GM18526 (cell line): ENCODE measurements around the gene PRELID3B.

Experiments
- POLR2A ChIP-seq: IDR thresholded peaks from 3 replicates; pipeline ENCODE4 v1.6.1; 2011; ENCODE audit not compliant: insufficient read length; ENCODE audit errors: extremely low read depth

Gene PRELID3B

DNA sequence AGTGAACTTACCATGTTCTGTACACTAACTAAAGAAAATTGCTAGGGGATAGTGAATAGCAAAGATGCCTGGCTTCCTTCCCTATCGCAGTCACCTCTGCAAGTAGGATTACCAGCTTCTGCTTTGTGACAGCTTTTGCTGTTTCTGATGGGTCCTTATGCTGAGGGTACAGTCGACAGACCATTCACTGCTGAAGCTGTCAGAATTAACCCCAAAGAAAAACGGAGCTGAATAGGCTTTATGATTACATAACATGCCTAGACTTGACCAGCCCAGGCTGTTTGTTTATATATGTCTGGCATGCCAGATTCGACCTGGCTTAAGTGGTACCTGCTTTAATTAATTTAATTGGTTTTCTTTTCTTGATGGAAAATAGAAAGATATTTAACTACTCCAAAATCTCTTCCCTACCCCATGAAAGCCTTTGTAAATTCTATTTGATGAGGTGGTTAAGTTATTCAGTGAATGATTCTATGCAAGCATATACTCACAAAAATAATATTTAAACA is 21.7 kb upstream of the PRELID3B start:
- no peak for TF ChIP-seq POLR2A

DNA sequence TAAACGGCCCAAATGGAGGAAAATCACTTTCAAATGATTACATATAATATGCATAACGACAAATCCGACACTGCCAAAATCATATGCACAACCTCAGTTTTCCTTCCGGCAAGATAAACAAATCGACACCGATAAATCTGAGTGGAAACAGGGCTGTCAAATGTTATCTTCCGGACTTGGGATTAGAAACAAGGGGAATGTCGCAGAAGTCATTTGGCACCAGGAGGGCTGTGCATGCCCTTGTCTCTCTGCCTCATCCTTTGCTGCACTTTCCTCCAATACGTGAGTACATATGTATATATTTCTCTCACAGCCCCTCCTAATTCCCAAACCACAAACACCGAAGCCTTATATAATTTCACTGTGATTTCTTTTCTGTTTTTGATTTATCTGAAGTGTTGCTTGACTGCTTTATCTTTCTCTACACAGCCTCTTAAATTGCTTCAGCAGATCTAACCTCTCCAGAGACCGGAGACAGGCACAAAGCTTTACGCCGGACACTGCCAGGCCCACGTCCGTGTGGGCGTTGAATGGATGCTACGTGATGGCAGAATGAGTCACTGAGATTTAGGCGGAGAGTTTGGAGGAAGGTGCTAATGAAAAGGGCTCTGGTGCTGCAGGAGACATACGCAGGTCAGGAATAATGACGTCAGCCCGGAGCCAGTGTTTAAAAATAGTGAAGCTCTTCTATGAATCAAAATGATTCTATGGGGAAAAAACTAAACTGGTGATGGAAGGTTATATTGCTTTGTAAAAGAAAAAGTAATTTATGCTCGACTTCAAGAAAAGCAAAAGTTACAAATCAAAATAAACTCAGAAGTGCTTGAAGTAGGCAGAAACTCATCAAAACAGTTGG is 21.0 kb upstream of the PRELID3B start:
- no peak for TF ChIP-seq POLR2A

DNA sequence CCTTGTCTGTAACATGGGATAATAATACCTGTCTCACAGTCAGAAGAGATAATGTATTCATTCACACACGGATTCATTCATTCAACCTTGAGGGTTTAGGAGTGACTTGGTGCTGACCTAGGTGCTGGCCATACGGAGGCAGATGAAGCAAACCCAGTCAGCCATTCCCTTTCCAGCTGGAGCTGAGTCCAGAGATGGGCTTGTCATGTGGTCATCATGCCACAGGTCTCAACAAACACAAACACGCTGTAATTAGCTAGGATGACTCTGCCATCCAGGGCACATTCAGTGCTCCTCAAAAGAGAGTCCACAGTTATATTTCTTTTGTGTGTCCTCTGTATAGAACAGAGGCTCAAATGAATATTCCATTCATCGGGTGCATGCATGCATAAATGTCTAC is 19.5 kb upstream of the PRELID3B start:
- no peak for TF ChIP-seq POLR2A

DNA sequence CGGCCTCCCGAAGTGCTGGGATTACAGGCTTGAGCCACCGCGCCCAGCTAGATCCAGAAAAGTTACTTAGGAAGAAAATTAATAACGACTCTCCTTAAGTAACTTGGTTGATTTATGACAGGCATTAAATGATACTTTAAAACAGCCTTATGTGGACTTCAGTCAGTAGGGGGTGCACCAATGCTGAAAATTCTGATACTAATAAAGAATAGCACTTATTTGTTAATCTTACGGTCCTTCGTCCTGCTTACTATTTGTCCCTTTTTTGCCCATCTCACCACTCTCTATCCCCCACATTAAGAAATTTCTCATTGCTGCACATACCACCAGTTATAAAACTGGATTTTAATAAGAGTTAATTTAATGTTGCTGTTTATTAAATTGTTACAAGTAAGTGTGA is 12.7 kb upstream of the PRELID3B start:
- no peak for TF ChIP-seq POLR2A

DNA sequence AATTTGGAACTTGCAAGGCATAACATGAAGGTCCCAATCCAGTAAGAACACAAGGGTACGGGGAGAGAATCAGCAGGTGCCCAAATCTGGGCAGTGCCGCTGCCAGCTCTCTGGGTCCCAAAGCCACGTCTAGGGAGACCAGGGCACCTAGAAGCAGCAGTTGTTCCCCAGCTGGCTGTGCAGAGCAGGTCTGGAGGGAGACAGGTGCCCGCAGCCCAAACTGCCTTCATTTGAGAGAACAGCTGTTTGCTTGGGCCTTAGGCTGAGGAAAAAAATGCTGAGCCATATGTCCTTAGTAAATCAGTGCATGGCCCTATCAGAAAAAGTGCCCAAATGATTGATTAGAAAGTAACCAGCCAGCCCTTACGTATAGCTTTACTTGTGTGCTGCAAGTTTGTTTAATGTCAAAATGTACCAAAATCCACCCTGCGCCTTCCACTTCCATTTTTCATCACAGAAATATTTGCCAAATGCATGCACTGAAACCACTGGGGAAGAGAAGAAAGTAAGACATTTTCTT is 9.1 kb upstream of the PRELID3B start:
- no peak for TF ChIP-seq POLR2A

DNA sequence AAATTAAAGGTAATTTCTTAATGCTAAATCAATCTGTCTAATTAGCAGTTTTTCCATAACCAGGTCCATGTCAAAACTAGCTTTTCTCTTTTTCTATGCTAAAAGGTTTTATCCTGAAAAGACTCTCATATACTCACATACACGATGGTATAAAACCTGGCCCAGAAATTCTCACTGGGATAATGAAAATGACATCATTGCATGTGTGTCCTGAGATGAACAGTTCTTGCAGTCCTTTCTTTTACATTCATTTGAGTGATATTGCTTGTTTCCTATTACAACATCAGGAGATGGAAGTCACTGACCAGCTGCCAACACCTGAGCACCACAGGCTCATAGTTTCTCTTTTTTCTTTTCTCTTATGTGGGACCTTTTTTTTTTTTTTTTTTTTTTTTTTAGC is 7.9 kb upstream of the PRELID3B start:
- TF ChIP-seq POLR2A: no peak

- no peak for TF ChIP-seq POLR2A
These were observed 6.1 kb upstream of the PRELID3B start for GRCh38 chr20:59048681-59049030.

DNA sequence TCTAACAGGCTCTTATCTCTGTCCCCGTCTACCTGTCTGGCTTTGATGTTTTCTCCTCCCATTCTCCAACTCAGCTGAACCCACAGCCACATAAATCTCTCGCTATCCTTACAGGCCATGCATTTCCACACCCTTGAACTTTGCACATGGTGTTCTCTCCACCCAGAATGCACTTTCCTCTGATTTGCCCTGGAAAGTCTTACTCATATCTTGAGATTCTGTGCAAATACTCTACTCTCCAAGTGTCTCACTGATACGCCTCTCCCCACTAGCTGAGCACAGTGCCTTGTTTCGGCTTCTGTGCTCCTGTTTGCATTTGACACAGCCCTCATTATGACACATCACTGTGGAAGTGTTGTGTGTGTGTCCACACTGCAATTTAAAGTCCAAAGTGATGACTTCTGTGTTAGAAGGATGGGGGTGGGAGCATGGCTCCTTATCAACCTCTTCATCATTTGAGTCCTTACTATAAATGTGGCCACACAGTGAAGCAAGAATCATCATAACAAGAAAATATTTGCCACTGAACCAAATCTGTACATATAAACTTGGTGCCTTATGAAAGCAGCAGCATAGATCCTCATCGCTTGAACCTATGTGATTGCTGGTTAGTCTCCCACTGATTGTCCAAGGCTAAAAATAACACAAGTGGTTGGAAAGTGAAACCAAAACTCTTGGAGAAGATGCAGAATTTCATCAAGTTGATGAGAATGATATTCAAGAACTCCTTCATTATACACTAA is 5.5 kb upstream of the PRELID3B start:
- no peak for TF ChIP-seq POLR2A

DNA sequence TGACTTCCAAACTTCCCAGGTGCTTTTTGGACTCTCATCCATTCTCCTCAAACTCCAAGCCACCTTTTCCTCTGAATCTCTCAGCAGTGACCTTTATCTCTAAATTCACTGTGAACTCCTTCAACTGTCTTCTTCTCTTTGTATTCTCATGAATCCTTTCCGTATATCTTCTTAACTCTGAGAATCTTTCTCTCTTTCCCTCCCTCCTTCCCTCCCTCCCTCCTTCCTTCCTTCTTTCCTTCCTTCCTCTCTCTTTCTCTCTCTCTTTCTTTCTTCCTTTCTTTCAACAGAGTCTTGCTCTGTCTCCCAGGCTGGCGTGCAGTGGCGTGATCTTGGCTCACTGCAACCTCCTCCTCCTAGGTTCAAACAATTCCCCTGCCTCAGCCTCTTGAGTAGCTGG is 4.3 kb upstream of the PRELID3B start:
- TF ChIP-seq POLR2A: no peak

DNA sequence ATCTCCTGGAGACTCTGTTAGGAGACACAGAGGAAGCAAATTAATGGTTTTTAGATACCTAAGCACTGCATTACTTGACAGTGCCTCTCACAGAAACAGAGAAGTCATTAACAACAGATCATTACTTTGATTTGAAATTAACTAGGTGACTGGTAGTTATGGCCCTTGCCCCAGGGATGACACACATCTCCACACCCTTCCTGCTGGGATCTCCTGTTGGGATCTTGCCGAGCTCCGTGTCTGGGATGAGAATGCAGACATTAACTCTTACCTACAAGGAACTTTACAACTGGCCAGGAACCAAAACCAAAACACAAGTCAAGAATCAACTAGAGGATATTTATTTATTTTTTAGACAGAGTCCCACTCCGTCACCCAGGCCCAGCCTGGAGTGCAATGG is 2.2 kb upstream of the PRELID3B start:
- no peak for TF ChIP-seq POLR2A

DNA sequence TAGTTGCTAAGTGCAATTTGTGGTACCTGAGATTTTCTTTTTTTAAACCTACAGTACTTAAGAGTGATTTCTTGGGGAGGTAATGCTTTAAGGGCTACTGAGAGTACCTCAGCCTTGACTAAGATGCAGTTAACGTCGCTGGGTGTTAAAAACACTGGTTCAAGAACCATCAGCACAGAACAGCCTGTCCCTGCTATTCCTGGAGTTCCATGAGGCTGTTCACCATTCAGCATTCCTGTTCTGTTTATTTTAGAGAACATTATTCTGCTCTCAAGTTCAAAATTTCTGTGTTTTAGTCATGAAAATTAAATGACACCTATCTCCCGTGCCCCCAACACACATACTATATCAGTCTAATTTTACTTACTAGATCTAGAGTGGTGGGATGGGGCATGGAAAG is 1.7 kb upstream of the PRELID3B start:
- TF ChIP-seq POLR2A: no peak

DNA sequence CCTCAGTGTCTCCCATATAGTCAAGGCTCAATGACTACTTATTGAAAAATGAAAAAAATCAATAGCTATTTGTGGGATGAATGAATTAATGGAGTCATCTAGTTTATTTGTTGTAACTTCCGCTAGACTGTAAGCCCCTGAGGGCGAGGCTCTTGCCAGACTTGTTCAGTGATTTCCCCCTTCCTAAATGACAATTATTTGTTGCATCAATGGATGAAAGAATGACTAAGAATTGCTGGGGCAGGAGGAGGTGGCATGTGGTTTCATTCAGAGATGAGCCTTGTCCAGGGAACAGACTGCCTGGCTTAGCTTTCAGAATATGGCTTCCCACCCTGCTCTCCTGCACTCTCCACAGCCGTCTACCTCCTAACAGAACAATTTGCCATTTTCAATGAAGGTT is 1.1 kb upstream of the PRELID3B start:
- TF ChIP-seq POLR2A: no peak

- TF ChIP-seq POLR2A: peak; percentile 83
These were observed 428 bp upstream of the PRELID3B start for GRCh38 chr20:59042796-59043631.

DNA sequence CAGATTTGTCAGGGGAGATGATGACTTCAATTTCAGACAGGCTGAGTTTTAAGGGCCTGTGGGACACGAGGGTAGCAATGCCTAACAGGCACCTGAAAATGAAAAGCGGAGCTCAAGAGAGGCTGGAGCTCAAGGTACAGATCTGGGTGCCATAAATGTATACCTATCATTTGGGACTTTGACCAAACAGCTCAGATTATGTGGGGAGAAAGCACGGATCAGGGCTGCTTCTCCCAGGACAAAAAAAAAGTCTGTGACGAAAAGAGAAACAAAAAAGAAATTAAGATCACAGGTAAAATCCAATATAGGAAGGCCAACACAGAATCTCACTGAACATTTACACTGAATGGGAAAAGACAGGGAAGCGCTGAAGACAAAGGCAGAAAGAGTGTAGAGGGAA is 1.9 kb downstream of the PRELID3B start:
- TF ChIP-seq POLR2A: no peak

DNA sequence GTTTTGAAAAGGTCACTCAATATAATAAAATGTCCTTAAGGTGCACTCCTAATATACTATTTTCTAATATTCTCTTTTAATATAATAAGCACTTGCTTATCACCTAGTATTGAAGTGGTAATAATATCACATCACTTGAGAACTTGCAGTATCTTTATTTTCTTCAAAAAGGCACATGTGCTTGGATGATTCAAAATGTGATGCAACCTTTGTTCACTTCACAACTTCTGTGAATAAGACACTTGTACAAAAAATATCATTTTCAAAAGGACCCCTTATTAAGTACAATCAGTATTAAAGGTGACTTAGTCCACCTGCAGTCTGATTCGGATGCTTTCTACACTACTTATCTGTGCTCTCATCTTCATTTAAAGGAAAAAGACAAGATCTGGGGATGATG is 3.4 kb downstream of the PRELID3B start:
- TF ChIP-seq POLR2A: no peak
